Right atrium auricular region (tissue), 2 donors: ENCODE measurements around the gene MTM1. TPM values are rescaled to one million over a fixed set of nuclear protein-coding genes. Genes with fewer than 3 reads are reported as not detected.

Experiments used
- DNase-seq: peaks from one replicate; pipeline ENCODE4 v3.0.0-alpha.2; 2019; ENCODE audit warnings: low spot score
- H3K27ac ChIP-seq, 2 donors: fragments of 200-600 bp; sonication (generic); 1 replicate in 1 of 2; 2 replicates in 1 of 2; pipeline ENCODE4 v1.5.1; 2016 to 2019
- H3K27me3 ChIP-seq, 2 donors: fragments of 200-600 bp; sonication (generic); one replicate each; pipeline versions ENCODE4 v1.5.1 to v1.6.0; 2017 to 2019
- H3K36me3 ChIP-seq: fragments of 200-600 bp; sonication (generic); one replicate; pipeline ENCODE4 v1.5.1; 2016
- H3K4me1 ChIP-seq, 2 donors: fragments of 200-600 bp; sonication (generic); one replicate each; pipeline versions ENCODE4 v1.5.1 to v1.6.0; 2017 to 2019
- H3K4me3 ChIP-seq, 2 donors: fragments of 200-600 bp; sonication (generic); 1 replicate in 1 of 2; 2 replicates in 1 of 2; pipeline ENCODE4 v1.5.1; 2017 to 2019; ENCODE audit warnings: mild to moderate bottlenecking in 1 of 2, moderate library complexity in 1 of 2
- H3K9me3 ChIP-seq, 2 donors: fragments of 200-600 bp; sonication (generic); one replicate each; pipeline ENCODE4 v1.5.1; 2019
- CTCF ChIP-seq, 2 donors: fragments of 200-600 bp; sonication (generic); IDR thresholded peaks; one replicate each; pipeline ENCODE4 v1.5.1; 2019; ENCODE audit warnings: antibody characterized with exemption in 2 of 2
- total RNA-seq, 2 donors: library from RNA; depleted of rRNA; stranded (reverse); fragments of >200 nt; gene quantifications; one replicate each; pipeline ENCODE4 v1.1.0, GENCODE V29; 2016

Gene MTM1
- total RNA-seq, 2 donors from 2014 or later, result 9.0 to 9.4 TPM

- no peaks in the 10 kb centered on the region for H3K4me1 ChIP-seq
- DNase-seq, result no peak
- TF ChIP-seq CTCF (IDR thresholded peaks at IDR 0.05), result no peak
- H3K9me3 ChIP-seq, result no peaks in the 10 kb centered on the region
- H3K27me3 ChIP-seq, result no peaks in the 10 kb centered on the region
- H3K4me3 ChIP-seq, result no peak overlapping the region
- no peak overlapping the region for H3K27ac ChIP-seq
- no peaks in the 10 kb centered on the region for H3K36me3 ChIP-seq
Observed at GRCh38 chrX:150610043-150610442, 41.6 kb downstream of the MTM1 start.

- no peak for TF ChIP-seq CTCF (IDR thresholded peaks at IDR 0.05)
Observed at GRCh38 chrX:150610446-150610845, 42.0 kb downstream of the MTM1 start.

GRCh38 chrX:150615356-150615755 lies 46.9 kb downstream of the MTM1 start:
- no peak for TF ChIP-seq CTCF (IDR thresholded peaks at IDR 0.05)
- Histone ChIP-seq H3K4me1 (no peaks in the 10 kb centered on the region), H3K27me3 (no peaks in the 10 kb centered on the region), H3K27ac (no peak overlapping the region), H3K36me3 (no peaks in the 10 kb centered on the region), H3K4me3 (no peak overlapping the region), H3K9me3 (no peaks in the 10 kb centered on the region)
- DNase-seq, result no peak

More at GRCh38 chrX:150610446-150610845, 42.0 kb downstream of the MTM1 start:
- no peaks in the 10 kb centered on the region for H3K36me3 ChIP-seq
- H3K27ac ChIP-seq, result no peak overlapping the region
- H3K9me3 ChIP-seq, result no peaks in the 10 kb centered on the region
- no peaks in the 10 kb centered on the region for H3K4me1 ChIP-seq
- no peaks in the 10 kb centered on the region for H3K27me3 ChIP-seq
- H3K4me3 ChIP-seq, result no peak overlapping the region
- no peak for DNase-seq

- H3K4me3 ChIP-seq, result no peak overlapping the region
- no peak overlapping the region for H3K27ac ChIP-seq
- H3K27me3 ChIP-seq, result no peaks in the 10 kb centered on the region
- no peaks in the 10 kb centered on the region for H3K36me3 ChIP-seq
- no peak for TF ChIP-seq CTCF (IDR thresholded peaks at IDR 0.05)
- no peaks in the 10 kb centered on the region for H3K4me1 ChIP-seq
- H3K9me3 ChIP-seq, result no peaks in the 10 kb centered on the region
- no peak for DNase-seq
Observed at GRCh38 chrX:150616179-150616862, 47.9 kb downstream of the MTM1 start.

GRCh38 chrX:150616863-150617198 lies 48.4 kb downstream of the MTM1 start:
- DNase-seq, result no peak
- Histone ChIP-seq H3K27me3 (no peaks in the 10 kb centered on the region), H3K36me3 (no peaks in the 10 kb centered on the region), H3K27ac (no peak overlapping the region), H3K4me3 (no peak overlapping the region), H3K4me1 (no peaks in the 10 kb centered on the region), H3K9me3 (no peaks in the 10 kb centered on the region)
- TF ChIP-seq CTCF (IDR thresholded peaks at IDR 0.05), result no peak

- Histone ChIP-seq H3K27me3 (no peaks in the 10 kb centered on the region), H3K36me3 (no peaks in the 10 kb centered on the region), H3K9me3 (no peaks in the 10 kb centered on the region), H3K4me1 (no peaks in the 10 kb centered on the region), H3K27ac (no peak overlapping the region), H3K4me3 (no peak overlapping the region)
- no peak for TF ChIP-seq CTCF (IDR thresholded peaks at IDR 0.05)
- no peak for DNase-seq
Observed at GRCh38 chrX:150621652-150622051, 53.2 kb downstream of the MTM1 start.
